ENCODE data around the gene RRAD.

DNA sequence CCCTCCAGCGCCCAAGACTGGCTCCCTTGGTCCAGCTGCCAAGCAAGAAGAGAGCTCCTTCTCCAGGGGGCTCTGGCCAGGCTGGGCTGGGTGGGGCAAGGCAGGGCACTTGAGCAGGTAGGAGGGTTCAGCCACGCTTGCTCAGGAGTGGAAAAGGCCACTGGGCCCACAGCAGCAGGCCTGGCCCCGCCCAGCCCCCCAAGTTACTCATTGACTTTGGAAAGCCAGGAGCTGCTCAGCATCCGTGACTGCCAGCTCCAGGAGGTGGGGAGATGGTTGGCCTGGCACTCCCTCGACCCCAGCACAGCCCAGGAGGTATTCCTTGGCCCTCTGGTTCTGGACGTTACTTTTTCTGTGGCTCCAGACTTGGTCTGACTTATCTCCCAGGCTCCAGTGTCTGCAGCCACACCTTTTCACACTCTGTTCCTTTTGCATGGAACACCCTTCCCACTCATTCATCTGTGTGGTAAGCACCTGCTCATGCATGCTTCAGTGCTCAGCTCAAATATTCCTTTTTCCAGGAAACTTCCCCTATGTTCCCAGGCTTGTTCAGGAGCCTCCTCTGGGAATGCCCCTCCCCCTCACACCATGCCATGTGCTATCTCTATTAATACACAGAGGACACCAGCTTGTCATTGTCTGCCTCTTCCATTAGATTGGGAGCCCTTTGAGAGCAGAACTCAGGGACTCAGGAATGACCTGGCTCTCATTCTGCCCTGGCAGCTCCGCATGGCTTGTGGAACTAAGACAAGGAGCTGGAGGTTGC lies 6.3 kb downstream of the RRAD start, which contains the start of gene CDH16:
- TF ChIP-seq, protein P1, sequence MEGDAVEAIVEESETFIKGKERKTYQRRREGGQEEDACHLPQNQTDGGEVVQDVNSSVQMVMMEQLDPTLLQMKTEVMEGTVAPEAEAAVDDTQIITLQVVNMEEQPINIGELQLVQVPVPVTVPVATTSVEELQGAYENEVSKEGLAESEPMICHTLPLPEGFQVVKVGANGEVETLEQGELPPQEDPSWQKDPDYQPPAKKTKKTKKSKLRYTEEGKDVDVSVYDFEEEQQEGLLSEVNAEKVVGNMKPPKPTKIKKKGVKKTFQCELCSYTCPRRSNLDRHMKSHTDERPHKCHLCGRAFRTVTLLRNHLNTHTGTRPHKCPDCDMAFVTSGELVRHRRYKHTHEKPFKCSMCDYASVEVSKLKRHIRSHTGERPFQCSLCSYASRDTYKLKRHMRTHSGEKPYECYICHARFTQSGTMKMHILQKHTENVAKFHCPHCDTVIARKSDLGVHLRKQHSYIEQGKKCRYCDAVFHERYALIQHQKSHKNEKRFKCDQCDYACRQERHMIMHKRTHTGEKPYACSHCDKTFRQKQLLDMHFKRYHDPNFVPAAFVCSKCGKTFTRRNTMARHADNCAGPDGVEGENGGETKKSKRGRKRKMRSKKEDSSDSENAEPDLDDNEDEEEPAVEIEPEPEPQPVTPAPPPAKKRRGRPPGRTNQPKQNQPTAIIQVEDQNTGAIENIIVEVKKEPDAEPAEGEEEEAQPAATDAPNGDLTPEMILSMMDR (IDR thresholded peaks at IDR 0.05), result no peak
- no peak for TF ChIP-seq POLR2A (IDR thresholded peaks at IDR 0.05)
